ENCODE measurements around the gene CLTC. TPM values are rescaled to one million over a fixed set of nuclear protein-coding genes. Genes with fewer than 3 reads are reported as not detected.
"Not testable (repeated sequence)": the region's sequence is repeated elsewhere in the genome, so short reads cannot be mapped to it uniquely, and the experiment has no call there.

Gene CLTC
- polyA plus RNA-seq, 1 donor: 360 TPM

DNA sequence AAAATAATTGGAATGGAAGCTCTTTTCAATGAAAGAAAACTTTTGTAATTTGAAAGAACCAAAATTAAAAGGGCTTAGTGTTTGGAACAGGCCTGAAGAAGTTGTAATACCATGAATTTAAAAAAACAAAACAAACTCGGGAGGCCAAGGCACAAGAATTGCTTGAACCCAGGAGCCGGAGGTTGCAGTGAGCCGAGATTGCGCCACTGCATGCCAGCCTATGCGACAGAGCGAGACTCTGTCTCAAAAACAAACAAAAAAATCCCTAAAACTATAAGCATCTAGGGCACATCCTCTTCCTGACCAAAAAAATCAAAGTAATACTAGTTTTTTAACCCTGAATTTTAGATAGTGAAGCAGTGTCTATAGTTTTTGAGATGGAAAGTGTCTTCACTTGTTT is 12.7 kb downstream of the CLTC start:
- no peak for DNase-seq

DNA sequence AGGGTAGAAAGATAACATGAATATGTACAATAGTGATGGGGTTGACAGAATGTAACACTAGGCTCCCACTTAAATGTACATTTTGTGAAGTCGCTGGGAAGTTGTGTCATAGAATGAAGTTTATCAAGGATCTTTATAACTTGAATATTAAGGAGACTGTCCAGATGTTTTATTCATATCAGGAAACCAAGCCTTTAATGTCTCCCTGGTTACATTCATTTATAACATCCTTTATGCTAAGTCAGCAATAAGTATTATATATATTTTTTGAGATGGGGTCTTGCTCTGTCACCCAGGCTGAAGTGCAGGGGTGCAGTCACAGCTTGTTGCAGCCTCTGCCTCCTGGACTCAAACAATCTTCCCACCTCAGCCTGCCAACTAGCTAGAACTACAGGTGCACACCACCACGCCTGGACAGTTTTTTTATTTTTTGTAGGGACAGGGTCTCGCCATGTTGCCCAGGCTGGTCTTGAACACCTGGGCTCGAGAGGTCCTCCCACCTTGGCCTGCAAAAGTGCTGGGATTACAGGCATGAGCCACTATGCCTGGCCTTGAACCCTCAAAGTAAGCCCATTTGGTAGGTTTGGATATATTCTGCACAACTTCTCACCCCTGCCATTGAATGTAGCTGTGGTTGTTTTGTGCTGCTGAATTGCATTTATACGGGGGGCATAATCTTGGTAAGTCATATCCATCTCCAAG is 14.1 kb downstream of the CLTC start:
- no peak for DNase-seq

DNA sequence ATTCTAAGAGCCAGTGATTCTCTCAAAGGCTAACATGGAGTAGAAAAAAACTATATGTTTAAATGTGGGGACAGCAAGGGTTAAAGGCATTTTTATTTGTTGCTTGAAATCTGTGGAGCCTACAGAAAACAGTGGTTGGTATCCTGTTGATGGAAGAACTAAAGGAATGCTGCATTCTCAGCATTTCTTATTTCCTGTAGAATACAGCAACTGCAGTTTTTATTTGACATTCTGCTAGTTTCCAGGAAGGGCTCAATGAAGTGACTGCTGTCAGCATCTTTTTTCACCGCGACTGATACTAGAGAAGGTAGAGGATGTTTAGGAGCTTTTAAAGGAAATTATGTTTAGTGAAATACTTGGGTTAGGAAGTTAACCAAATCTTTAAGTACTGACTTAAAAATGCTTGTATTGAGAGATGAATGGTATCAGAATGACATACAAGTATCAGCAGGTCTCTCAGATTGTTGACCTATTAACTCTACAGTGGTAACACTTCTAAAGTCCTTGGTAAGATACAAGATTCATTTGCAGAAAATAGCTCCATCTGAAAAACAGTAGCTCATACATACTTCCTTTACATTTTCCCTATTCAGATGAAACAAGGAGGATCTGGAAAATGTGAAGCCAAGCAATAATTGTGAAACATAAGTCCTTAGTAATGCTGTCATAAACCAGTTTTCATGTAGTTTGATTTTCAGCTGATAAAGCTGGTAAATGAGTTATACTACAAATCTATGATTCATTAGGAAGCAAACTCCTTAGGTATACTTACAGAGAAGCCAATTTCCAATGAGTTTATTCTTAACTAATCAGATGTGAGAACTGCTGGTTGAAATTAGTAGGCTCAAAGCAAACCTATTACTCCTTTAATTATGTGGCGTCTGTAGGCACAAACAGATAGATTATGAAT is 15.2 kb downstream of the CLTC start:
- no peak for DNase-seq

DNA sequence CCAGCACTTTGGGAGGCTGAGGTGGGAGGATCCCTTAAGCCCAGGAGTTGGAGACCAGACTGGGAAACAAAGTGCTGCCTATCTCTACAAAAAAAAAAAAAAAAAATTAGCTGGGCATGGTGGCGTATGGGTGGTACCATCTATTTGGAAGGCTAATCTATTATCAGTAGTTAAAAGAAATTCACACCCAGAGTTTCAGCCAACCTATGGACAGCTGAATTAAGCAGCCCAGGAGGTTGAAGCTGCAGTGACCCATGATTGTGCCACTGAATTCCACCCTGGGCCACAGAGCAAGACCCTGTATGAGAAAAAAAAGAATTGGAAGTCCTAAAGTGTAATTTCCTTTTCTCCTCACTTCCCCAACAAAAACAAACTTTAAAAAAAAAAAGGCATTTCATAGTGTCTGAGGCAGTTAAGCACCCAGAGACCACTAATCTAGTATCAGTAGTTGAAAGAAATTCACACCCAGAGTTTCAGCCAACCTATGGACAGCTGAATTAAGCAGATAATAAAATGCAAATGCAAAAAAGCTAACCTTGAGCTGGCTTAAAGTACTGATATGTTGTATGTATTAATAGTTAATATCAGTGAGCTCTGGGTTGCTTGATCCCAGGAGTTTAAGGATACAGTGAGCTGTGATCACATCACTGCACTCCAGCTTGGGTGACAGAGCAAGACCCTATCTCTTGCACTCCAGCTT is 18.1 kb downstream of the CLTC start:
- DNase-seq: no peak

DNA sequence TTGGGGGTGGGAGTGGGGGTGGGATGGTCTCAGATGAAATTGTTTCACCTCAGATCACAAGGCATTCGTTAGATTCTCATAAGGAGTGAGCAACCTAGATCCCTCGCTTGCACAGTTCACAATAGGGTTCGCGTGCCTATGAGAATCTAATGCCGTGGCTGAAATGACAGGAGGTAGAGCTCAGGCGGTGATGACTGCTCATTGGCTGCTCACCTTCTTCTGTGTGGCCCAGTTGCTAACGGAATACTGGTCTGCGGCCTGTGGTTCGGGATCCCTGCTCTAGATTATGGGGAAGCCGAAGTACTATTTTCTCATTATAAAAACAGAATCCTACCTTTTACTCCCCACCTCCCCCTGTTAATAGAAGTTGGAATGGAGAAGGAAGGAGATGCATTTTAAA is 18.9 kb downstream of the CLTC start:
- no peak for DNase-seq

DNA sequence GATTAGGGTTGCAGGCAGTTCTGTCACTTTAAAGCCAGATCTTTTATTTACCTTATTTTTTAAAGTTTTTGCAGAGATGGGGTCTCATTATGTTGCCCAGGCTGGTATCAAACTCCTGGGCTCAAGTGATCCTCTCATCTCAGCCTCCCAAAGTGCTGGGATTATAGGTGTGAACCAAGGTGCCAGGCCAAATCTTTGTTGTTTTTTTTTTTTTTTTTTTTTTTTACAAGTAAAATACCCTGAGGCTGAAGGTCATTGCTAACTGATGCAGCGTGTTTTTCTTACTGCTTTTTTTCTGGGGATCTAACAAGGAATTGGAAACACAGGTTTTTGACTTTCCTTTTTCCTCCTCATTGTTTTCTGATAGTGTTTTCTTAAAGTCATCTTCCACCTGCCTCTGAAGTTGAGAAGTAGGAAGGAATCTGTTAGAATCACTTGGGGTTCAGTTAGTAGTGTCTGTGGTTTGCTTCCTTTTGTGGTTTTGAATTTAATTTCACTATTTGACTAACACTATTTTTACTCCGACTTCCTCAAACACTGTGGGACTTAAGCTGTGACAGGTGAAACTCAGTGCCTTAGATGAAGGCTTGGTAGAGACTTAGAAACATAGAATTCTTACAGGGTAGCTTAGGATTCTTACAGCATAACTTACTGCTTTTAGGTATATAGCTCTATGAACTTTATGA is 22.2 kb downstream of the CLTC start:
- no peak for DNase-seq

DNA sequence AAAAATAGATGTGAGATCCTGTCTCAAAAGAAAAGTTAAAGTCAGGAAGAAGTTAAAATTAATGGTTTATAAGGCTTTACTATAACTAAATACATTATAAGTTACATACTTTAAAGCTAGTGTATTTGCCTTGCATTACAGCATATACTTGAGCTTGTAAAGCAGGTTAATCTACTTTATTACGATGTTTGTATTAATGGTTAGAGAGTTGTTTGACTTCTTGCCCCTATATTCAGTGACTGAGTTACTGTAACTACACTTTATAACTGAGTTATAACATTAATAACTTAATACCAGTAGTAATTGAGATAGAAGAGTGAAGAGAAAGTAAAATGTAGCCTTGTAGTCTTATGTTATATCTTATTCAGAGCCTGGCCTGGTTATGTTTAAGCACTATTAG is 22.9 kb downstream of the CLTC start:
- DNase-seq: no peak

DNA sequence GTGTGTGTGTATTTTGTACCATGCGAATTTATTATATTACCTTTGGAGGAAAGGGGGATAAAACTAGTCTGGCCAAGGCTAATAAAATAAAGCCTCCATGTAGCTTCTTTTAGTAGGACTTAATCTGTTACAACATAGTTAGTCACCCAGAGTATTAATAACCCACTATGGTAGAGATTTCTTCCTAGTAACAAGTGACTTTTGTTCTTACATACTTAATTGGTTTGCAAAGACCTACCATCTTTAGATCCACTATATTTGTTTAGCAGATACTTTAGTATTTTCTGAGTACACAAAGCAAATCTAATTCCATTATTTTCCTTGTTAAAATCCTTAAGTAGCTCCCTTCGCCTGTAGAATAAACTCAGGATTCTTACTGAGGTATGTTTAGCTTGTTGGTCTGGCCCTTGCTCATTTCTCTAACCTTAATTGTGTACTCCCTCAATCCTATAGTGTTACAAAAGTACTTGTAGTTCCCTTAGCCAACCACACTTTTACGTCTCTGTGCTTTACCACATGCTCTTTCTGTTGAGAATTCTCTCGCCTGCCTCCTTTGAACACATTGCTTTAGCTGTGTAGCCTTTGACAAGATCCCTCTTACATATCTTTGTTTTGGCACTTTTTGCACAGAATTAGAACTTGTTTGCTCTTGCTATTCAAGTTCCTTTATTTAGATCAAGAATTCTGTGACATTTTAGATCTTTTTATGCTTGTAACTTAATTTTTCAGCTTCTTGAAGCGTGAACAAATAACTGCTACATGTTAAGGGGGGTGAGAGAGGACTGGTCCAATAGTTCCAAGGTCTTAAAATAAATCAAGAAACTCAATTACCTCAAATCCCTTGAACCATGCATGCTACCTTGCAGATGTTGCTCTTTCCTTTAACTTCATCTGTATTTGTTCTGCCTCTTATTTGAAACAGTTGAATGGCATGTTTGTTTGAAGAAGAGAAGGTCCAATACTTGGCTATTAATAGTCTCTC is 23.8 kb downstream of the CLTC start:
- DNase-seq: no peak

DNA sequence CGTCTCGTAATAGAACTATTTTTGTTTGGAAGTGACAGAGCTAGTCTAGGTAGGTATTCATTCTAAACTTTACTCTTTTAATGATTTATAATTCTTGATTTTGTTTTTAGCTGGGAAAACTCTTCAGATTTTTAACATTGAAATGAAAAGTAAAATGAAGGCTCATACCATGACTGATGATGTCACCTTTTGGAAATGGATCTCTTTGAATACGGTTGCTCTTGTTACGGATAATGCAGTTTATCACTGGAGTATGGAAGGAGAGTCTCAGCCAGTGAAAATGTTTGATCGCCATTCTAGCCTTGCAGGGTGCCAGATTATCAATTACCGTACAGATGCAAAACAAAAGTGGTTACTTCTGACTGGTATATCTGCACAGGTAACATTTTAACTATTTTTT is 27.6 kb downstream of the CLTC start:
- no peak for DNase-seq

DNA sequence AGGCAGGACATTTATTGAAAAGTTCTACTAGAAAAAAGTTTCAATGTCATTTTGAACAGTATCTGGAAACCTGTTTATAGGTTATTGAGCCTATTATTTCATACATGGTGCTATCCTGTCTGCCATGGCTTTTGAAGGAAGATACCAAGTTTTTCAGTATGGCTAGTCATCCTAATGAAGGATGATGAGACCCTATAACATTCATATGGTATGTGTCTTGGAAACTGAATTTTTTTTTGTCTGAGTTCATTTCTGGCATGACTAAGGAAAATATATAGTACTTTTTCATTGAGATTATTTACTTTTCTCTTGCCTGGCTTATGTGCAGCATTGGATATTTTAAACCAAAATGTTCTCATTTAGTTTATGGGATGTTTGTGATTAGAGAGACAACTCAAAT is 30.2 kb downstream of the CLTC start:
- DNase-seq: no peak

DNA sequence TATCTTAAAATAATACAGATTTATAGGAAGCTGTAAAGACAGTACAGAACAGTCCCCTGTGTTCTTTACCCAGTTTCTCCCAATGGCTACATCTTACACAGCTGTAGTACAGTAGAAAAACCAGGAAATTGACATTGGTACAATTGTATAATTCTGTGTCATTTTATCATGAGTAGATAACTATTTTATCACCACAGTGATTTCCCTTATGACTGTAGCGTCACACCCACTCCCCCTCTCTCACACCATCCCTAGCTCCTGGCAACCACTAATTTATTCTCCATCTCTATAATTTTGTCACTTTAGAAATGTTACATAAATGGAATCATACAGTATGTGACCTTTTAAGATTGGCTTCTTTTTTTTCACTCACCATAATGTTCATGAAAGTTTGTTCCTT is 30.9 kb downstream of the CLTC start:
- DNase-seq: no peak

DNA sequence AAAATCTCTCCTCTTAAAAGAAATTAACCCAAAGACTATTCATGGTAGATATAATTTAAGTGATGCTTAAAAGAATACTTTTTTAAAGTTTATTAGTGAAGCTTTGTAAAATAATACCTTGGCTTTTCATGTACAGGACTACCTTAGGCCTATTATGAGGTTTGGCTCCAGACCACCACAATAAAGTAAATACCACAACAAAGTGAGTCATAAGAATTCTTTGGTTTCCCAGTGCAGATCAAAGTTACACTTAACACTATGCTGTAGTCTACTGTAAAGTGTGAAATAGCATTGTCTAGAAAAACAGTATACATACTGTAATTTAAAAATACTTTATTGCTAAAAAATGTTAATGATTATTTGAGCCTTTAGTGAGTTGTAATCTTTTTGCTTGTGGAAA is 31.7 kb downstream of the CLTC start:
- DNase-seq: no peak

DNA sequence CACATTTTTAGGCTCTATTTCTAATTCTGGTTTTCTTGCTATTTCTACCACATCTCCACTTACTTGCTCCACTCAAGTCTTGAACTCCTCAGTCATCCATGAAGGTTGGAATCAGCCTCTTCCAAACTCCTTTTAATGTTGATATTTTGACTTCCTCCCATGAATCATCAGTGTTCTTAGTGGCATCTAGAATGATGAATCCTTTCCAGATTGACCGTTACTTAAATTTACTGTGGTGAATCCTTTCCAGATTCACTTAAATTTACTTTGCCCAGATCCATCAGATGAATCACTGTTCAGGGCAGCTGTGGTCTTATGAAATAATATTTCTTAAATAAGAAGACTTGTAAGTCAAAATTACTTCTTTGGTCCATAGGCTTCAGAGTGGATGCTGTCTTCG is 32.4 kb downstream of the CLTC start:
- DNase-seq: no peak

DNA sequence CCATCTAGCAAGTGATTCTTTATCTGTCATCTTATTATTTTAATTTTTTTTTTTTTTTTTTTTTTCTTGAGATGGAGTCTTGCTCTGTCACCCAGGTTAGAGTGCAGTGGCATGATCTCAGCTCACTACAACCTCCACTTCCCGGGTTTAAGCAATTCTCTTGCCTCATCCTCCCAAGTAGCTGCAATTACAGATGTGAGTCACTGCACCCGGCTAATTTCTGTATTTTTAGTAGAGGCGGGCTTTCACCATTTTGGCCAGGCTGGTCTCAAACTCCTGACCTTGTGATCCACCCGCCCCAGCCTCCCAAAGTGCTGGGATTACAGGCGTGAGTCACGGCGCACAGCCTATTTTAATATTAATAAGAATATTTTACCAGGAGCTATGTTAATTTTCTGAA is 36.9 kb downstream of the CLTC start:
- not testable (repeated sequence) for DNase-seq

DNA sequence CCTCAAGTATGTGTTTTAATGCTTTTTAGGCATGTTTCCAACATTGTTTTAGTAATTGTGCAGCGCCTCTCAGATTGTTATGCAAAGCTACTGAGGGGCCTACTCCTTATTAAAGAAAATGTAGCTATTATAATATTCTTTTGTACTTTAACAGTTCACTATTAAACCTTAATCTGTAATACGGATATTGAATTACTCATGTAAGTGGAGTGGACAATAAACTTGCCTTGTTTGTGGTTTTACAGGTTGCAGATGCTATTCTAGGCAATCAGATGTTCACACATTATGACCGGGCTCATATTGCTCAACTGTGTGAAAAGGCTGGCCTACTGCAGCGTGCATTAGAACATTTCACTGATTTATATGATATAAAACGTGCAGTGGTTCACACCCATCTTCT is 46.5 kb downstream of the CLTC start:
- DNase-seq: no peak

DNA sequence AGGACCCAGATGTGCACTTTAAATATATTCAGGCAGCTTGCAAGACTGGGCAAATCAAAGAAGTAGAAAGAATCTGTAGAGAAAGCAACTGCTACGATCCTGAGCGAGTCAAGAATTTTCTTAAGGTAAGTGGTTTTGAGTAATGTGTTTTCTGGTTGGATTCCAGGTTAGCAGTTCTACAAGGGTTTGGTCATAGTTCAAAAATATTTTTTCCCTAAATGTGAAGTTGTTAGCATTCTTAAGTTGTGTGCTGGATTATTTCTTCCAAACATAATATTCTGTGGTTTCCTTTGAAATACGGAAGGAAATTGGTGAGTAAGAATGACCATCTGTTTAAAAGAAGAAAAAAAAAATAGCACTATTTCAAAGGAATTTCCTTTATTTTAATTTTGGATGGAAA is 49.1 kb downstream of the CLTC start:
- DNase-seq: no peak

DNA sequence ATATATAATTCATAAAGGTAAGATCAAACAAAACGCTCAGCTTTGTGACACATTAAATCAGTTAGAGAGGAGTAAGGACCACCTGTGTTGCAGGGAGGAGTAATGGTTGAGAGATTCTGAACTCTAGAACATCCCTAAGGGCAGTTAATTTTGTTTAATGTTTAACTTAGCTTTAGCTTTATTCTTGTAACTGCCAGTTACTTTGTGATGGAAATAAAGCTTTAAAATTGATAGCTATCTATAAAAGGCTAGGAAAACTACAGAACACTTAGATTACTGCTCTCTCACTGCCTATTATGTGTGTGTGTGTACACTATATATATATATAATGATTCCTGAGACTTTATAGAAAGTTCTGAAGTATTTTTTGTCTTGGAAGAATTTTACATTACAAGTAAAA is 49.7 kb downstream of the CLTC start:
- peak; percentile 57 for DNase-seq

DNA sequence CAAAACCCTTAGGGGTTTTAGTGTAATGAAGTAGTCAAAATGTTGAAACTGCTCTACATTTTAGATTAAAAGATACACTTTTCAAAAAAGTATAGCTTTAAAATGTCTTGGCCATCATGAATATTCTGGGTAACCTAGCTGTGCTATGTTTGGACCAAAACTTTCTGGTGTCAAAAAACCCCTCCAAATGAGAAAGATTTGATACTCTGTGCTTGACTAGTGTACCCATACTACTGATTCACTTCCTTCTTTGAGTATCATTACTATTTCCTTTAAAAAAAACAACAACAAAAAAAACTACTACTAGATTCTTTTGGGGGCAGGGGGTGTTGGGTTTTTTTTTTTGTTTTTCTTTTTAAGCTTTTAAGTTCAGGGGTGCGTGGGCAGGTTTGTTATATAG is 50.2 kb downstream of the CLTC start:
- DNase-seq: no peak

DNA sequence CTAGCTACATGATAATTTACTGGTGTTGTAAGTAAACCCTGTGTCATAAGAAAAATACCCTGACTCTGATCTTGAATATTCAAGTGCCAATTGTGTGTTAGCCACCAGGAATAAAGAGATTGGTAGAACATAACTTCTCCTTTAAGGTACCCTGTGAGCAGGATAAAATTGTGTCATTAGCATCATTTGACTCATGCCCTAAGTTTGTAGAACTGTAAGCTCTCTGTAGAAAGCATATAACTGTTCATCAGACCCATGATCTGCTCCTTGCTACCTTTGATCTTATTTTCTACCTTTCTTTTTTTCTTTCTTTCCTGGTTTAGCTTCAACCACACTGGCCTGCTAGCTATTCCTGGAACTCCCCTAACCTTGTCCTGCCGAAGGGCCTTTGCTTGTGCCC is 51.7 kb downstream of the CLTC start:
- DNase-seq: no peak

DNA sequence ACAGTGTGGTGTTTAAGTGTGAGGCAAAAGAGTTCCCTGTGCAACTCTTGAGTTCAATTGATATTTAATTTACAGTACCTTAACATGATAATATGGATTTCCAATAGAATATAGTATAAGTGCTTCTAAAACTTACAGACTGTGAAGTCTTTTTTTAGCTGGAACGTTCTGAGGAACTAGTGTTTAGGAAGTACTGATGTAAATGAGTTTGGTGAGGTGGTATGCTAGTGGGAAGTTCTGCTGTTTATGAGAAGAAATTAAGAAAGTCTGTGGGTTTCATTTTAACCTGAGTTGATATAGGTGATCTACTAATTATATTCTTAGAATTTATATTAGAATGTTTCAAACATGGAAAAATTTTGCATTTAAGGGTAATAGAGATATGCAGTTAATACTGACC is 55.5 kb downstream of the CLTC start:
- DNase-seq: no peak

DNA sequence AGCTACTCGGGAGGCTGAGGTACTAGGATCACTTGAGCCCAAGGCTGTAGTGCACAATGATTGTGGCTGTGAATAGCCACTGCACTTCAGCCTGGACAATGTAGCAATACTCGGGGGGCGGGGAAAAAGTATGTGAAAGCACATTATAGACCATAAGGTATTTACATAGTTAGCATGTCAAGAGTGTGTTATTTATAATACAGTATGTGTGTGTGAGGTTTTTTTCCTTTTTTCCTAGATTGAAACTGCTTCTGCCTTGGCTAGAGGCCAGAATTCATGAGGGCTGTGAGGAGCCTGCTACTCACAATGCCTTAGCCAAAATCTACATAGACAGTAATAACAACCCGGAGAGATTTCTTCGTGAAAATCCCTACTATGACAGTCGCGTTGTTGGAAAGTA is 57.0 kb downstream of the CLTC start:
- no peak for DNase-seq
